T-helper 2 cell treated with Interferon-gamma antibody and Interleukin-4, amounts not matched to agents 5 μg/mL and 100 μg/mL, for 36 hours (primary cell): ENCODE data around the gene GAMT.
"Not testable (repeated sequence)": the region's sequence is repeated elsewhere in the genome, so short reads cannot be mapped to it uniquely, and the experiment has no call there.

Source experiments
- DNase-seq: peaks from one replicate; pipeline ENCODE4 v3.0.0; 2021; ENCODE audit warnings: low spot score
- H3K27ac Mint-ChIP-seq: one replicate; pipeline ENCODE4 v1.8.0; 2021; ENCODE audit warnings: mild to moderate bottlenecking, mixed read lengths
- H3K27me3 Mint-ChIP-seq: one replicate; pipeline ENCODE4 v1.8.0; 2021; ENCODE audit warnings: low read depth, mixed read lengths
- H3K36me3 Mint-ChIP-seq: one replicate; pipeline ENCODE4 v1.8.0; 2021; ENCODE audit warnings: low read depth, mixed read lengths
- H3K4me1 Mint-ChIP-seq: one replicate; pipeline ENCODE4 v1.8.0; 2021; ENCODE audit warnings: low read depth, mixed read lengths
- H3K4me3 Mint-ChIP-seq: one replicate; pipeline ENCODE4 v1.8.0; 2022; ENCODE audit warnings: mild to moderate bottlenecking, moderate library complexity, mixed read lengths
- H3K9me3 Mint-ChIP-seq: one replicate; pipeline ENCODE4 v1.8.0; 2021; ENCODE audit warnings: mixed read lengths

The GAMT gene

DNA sequence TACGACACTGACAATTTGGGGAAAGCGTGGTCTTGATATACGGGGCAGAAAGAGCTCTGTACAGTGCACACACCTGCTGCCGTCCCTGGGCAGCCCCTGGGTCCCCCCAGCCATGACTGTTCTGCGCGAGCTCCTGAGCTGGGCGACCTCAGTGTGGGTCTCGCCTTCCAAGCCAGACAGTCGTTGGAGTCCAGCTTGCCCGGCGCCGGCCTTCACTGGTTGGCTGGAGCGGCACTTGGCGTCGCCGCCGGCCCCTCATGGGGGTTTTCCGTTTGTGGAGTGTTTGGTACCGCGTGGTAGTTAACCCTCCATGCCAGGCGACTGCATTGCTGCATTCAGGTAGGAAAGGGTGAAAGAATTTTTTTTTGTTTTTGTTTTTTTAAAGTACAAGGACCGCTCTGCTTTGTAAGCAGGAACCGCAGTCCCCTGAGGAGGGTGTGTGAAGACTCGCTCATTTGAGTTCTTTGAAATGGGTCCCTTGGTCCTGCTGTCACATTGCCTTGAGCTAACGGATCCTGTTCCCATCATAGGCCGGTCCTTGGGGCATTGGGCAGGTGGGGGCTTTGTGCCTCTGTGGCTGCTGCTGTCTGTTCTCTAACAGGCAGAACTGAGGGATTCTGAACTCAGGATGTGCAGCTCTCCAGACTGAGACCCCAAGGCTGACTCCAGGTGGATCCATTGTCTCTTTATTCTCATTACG is 26.0 kb upstream of the GAMT start:
- no peaks in the 10 kb centered on the region for H3K27me3 Mint-ChIP-seq
- no peaks in the 10 kb centered on the region for H3K4me1 Mint-ChIP-seq
- no peak overlapping the region for H3K27ac Mint-ChIP-seq
- H3K36me3 Mint-ChIP-seq = peaks cover 30% of the 10 kb centered on the region
- no peaks in the 10 kb centered on the region for H3K9me3 Mint-ChIP-seq
- DNase-seq = no peak
- no peak overlapping the region for H3K4me3 Mint-ChIP-seq

DNA sequence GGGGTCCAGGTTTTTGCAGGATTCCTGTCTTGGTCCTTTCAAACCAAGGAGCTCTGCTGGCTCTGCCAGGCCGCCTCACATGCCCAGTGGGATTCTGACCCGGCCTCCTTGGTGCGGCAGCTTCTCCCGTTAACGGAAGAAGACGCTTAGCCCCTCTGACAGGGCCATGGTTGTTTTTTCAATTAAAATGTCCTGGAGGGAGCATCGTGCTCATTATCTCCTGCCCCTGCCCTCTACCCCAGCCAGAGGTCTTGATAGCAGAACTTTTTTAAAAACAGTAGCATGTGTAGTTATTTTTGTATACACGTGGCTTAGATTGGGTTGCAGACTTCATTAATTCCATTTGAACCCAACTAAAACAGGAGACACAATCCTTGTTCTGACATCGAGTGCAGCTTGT is 25.4 kb upstream of the GAMT start:
- Mint-ChIP-seq H3K36me3 (peaks cover 32% of the 10 kb centered on the region), H3K27ac (no peak overlapping the region), H3K9me3 (no peaks in the 10 kb centered on the region), H3K27me3 (no peaks in the 10 kb centered on the region), H3K4me3 (no peak overlapping the region), H3K4me1 (no peaks in the 10 kb centered on the region)
- no peak for DNase-seq

- Mint-ChIP-seq H3K4me3 (no peak overlapping the region), H3K27me3 (no peaks in the 10 kb centered on the region), H3K36me3 (peaks cover 33% of the 10 kb centered on the region), H3K9me3 (no peaks in the 10 kb centered on the region), H3K4me1 (no peaks in the 10 kb centered on the region), H3K27ac (no peak overlapping the region)
- no peak for DNase-seq
Measured at GRCh38 chr19:1425902-1426301, 24.6 kb upstream of the GAMT start.

DNA sequence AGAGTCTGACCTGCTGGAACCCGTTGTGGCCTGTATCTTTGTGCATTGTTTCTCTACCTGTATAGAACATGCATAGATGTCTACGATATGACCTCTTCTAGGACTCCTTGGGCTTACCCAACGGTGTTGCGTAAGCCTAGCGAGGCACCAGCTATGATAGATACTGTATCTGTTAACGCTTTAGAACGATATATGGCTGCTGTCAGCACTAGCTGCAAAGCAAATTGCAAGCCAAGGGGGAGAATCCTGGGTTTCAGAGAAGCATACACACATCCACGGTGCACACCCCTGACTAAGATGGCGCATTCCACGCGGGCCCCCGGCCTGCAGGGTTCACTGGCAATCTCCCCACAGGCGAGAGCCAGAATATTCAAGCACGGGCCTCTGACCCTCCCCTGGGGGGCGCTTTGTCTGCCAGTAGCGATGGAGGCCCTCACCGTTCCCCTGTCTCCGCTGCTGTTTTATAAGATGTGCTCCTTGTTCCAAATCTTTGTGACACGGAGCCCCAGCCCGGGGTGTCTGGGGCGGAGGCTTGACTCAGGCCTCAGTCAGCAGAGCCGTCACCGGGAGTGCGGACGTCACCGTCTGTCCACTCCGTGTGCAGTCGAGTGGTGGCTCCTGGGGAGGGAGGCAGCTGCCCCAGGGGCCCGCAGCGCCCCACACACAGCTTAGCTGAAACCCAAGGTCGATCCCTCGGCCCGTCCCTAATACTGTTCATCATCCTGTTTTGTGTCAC is 23.9 kb upstream of the GAMT start:
- H3K4me3 Mint-ChIP-seq = no peak overlapping the region
- H3K27me3 Mint-ChIP-seq = no peaks in the 10 kb centered on the region
- DNase-seq = no peak
- peaks cover 37% of the 10 kb centered on the region for H3K36me3 Mint-ChIP-seq
- no peaks in the 10 kb centered on the region for H3K4me1 Mint-ChIP-seq
- no peak overlapping the region for H3K27ac Mint-ChIP-seq
- no peaks in the 10 kb centered on the region for H3K9me3 Mint-ChIP-seq

DNA sequence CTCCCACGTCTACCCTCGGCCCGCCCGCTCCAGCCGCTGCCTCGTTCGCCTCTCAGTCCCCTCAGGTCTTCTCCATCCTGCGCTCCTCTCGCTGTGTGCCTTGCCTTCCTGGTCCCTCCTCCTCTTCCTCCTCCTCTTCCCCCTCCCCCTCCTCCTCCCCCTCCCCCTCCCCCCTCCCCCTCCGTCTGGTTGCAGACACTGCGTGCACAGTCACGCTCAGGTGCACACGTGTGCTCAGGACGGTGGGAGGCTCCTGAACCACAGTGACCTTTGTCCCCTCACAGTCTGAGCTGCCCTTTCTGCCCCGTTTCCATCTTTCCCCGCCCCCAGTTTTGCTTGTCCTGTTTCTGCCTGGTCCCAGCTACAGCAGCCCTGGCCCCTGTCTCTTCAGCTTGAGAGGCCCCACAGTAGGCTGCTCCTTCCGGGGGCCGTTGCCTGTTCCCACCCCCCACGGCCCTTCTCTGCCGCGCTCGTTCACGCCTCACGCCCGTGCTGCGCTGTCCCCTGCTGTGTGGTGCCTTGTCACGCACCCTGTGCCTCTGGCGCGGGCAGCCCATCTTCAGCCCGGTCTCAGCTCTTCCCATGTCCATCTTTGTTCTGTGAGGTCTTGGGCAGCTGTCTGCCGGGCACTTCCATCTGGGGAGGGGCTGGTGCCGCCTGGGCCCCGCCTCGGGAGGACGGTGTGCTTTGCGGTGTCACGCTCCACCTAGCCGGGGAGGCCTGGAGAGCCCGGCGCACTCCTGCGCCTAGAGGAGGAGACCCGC is 23.0 kb upstream of the GAMT start:
- no peaks in the 10 kb centered on the region for H3K9me3 Mint-ChIP-seq
- H3K4me1 Mint-ChIP-seq = no peaks in the 10 kb centered on the region
- H3K27me3 Mint-ChIP-seq = no peaks in the 10 kb centered on the region
- no peak for DNase-seq
- peaks cover 38% of the 10 kb centered on the region for H3K36me3 Mint-ChIP-seq
- H3K4me3 Mint-ChIP-seq = no peak overlapping the region
- H3K27ac Mint-ChIP-seq = no peak overlapping the region

DNA sequence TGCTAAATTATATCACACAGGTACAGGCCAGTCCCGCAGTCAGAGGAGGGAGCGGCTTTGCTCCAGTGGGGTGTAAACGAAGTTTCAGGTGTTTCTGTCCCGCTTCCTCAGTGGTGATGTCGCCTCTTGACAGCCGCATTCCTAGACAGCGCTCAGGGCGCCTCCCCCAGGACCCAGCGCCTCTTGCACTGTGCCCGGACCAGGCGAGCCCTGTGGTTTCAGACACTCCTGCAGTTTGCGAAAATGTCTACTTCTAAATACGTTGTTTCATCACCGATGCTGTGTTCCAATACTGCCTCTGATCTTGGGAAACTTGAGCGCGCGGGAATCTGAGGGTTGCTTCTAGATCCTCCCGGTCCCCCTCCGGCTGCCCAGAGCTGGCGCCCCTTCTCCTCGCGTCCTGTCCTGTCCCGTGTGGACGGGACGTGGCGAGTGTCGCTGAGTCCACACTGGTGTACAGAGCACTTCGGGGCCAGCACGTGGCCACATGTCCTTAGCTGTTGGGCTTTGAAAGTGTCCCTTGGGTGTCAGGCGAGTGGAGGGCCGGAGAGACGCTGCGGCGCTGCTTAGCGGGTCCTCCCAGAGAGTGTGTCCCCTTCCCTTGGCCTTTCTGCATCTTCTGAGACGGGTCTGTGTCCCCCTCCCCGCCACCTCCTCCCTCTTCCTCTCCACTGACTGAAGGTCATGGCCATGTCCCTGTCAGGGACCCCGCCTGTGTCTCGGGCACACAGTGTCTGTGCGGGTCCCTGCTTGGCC is 22.3 kb upstream of the GAMT start:
- Mint-ChIP-seq H3K36me3 (peaks cover 42% of the 10 kb centered on the region), H3K4me3 (no peak overlapping the region), H3K27ac (no peak overlapping the region), H3K4me1 (no peaks in the 10 kb centered on the region), H3K27me3 (no peaks in the 10 kb centered on the region), H3K9me3 (no peaks in the 10 kb centered on the region)
- no peak for DNase-seq

GRCh38 chr19:1422943-1423342 is 21.6 kb upstream of the GAMT start:
- no peaks in the 10 kb centered on the region for H3K9me3 Mint-ChIP-seq
- H3K4me1 Mint-ChIP-seq = no peaks in the 10 kb centered on the region
- H3K27me3 Mint-ChIP-seq = no peaks in the 10 kb centered on the region
- H3K27ac Mint-ChIP-seq = peak overlapping the region; percentile 5
- no peak overlapping the region for H3K4me3 Mint-ChIP-seq
- DNase-seq = no peak
- peaks cover 42% of the 10 kb centered on the region for H3K36me3 Mint-ChIP-seq

- Mint-ChIP-seq H3K4me1 (no peaks in the 10 kb centered on the region), H3K9me3 (no peaks in the 10 kb centered on the region), H3K27me3 (no peaks in the 10 kb centered on the region), H3K4me3 (no peak overlapping the region), H3K27ac (no peak overlapping the region), H3K36me3 (peaks cover 45% of the 10 kb centered on the region)
- no peak for DNase-seq
Measured at GRCh38 chr19:1422360-1422759, 21.0 kb upstream of the GAMT start.

DNA sequence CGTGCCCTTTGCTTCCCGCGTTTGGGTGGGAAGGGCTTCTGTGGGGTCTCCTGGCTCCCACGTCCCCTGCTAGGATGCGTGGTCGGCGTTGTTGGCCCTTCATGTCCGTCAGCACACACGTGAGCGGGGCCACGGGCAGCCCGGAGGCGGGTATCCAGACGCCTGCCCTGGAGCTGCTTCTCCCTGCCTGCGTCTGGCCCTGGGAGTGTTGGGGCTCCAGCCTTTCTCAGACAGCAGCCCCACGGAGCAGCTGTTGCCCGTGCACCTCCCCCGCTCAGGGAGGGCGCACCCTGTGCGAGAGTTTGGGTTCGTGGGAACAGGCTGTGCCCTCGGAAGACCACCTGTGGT is 20.6 kb upstream of the GAMT start:
- Mint-ChIP-seq H3K27ac (no peak overlapping the region), H3K4me1 (no peaks in the 10 kb centered on the region), H3K27me3 (no peaks in the 10 kb centered on the region), H3K36me3 (peaks cover 47% of the 10 kb centered on the region), H3K4me3 (no peak overlapping the region), H3K9me3 (no peaks in the 10 kb centered on the region)
- no peak for DNase-seq

GRCh38 chr19:1421218-1421957 is 20.0 kb upstream of the GAMT start:
- DNase-seq = no peak
- Mint-ChIP-seq H3K27me3 (no peaks in the 10 kb centered on the region), H3K4me3 (no peak overlapping the region), H3K36me3 (peaks cover 48% of the 10 kb centered on the region), H3K9me3 (no peaks in the 10 kb centered on the region), H3K27ac (no peak overlapping the region), H3K4me1 (no peaks in the 10 kb centered on the region)

DNA sequence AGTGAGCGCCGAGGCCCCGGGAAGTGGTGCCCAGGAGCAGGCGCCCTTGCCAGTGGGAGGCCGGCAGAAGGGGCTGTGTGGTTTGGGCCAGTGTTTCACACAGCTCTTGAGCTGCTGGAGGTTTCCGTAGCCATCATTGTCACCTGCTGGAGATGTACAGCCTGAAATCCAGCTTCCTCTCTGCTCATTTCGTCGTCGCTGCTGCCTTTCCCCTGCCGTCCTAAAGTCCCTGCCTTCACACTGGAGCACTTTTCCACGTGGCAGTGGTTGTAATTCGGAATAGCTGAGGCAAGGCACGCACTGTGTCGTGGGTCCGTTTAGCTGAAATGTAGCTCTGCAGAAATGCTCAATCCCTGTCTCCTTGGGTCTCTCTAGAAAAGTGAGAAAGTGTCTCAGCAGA is 19.2 kb upstream of the GAMT start:
- H3K36me3 Mint-ChIP-seq = peaks cover 48% of the 10 kb centered on the region
- H3K4me3 Mint-ChIP-seq = no peak overlapping the region
- H3K27me3 Mint-ChIP-seq = no peaks in the 10 kb centered on the region
- H3K4me1 Mint-ChIP-seq = no peaks in the 10 kb centered on the region
- no peak for DNase-seq
- no peaks in the 10 kb centered on the region for H3K9me3 Mint-ChIP-seq
- H3K27ac Mint-ChIP-seq = no peak overlapping the region

DNA sequence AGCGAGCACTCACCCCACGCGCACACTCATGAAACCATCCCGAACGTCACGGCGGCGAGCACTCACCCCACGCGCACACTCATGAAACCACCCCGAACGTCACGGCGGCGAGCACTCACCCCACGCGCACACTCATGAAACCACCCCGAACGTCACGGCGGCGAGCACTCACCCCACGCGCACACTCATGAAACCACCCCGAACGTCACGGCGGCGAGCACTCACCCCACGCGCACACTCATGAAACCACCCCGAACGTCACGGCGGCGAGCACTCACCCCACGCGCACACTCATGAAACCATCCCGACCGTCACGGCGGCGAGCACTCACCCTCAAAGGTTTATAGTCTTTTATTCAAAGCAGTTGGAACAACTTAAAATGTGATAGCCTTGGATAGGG is 18.7 kb upstream of the GAMT start:
- DNase-seq, H3K27me3 Mint-ChIP-seq, H3K4me3 Mint-ChIP-seq, H3K27ac Mint-ChIP-seq, H3K4me1 Mint-ChIP-seq, H3K9me3 Mint-ChIP-seq: not testable (repeated sequence)
- peaks cover 48% of the 10 kb centered on the region for H3K36me3 Mint-ChIP-seq

DNA sequence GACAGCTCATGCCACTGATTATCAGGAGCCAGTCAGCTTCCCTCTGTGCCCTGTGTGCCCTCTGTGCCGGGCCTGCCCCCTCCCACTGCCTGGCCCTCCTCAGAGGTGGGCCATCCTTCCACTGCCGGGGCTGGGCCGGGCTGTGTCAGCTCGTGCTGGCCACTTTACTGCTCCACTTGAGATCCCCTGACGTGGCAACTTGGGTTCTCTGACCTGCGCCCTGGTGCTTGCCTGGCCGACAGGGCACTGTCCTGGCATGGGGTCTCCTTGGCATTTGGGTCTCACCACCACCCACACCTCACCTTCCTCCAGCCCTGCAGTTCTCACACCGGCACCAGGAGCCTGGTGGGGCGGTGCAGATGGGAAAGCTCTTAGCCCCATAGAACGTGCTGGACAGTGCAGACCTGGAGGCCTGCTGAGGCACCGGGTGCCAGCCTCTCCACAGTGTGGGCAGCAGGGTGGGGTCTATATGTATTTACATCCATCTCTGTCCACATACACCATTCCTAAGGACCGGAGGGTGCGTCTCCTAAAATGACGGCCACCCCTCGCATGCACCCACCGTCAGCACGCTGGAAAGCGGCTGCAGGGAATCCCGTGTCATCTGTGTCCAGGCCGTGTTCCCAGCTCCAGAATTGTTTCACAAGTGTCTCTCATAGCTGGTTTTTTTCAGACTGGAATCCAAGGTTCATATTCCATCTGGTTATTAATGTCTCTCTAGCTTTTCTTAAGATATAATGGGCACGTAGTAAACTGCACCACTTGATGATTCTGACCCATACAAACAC is 17.8 kb upstream of the GAMT start:
- Mint-ChIP-seq H3K4me3 (no peak overlapping the region), H3K27me3 (no peaks in the 10 kb centered on the region), H3K4me1 (peaks cover 5% of the 10 kb centered on the region), H3K36me3 (peaks cover 46% of the 10 kb centered on the region), H3K27ac (peak overlapping the region; percentile 20), H3K9me3 (no peaks in the 10 kb centered on the region)
- no peak for DNase-seq
